Chondrocyte (in vitro differentiated cells): ENCODE measurements around the gene TAF11L9. TPM values are rescaled to one million over a fixed set of nuclear protein-coding genes. Genes with fewer than 3 reads are reported as not detected.
"Not testable (repeated sequence)": the region's sequence is repeated elsewhere in the genome, so short reads cannot be mapped to it uniquely, and the experiment has no call there.

Source experiments
- DNase-seq: peaks from one replicate; pipeline ENCODE4 v3.0.0; 2021; ENCODE audit warnings: mixed read lengths, low spot score
- H3K27ac Mint-ChIP-seq: one replicate; pipeline ENCODE4 v1.8.0; 2021; ENCODE audit warnings: mild to moderate bottlenecking, moderate library complexity, mixed read lengths; ENCODE audit not compliant: unreplicated experiment
- H3K27me3 Mint-ChIP-seq: 2 replicates; pipeline ENCODE4 v1.8.0; 2021; ENCODE audit warnings: low read depth, mixed read lengths
- H3K36me3 Mint-ChIP-seq: 2 replicates; pipeline ENCODE4 v1.8.0; 2021; ENCODE audit warnings: low read depth, mixed read lengths
- H3K4me1 Mint-ChIP-seq: 2 replicates; pipeline ENCODE4 v1.8.0; 2021; ENCODE audit warnings: low read depth, mild to moderate bottlenecking, mixed read lengths
- H3K4me3 Mint-ChIP-seq: one replicate; pipeline ENCODE4 v1.8.0; 2021; ENCODE audit warnings: mild to moderate bottlenecking, moderate library complexity, mixed read lengths; ENCODE audit not compliant: unreplicated experiment
- H3K9me3 Mint-ChIP-seq: 2 replicates; pipeline ENCODE4 v1.8.0; 2021; ENCODE audit warnings: low read depth, mixed read lengths
- total RNA-seq: library from RNA; stranded (reverse); gene quantifications from 3 replicates; pipeline ENCODE4 v1.2.1, GENCODE V29; 2021
- TF ChIP-seq, protein P1 (sequence below): fragments of 200-600 bp; sonication (generic); IDR thresholded peaks from 2 replicates; pipeline ENCODE4 v1.5.0; 2021; ENCODE audit warnings: antibody characterized with exemption, mild to moderate bottlenecking, moderate library complexity

TAF11L9 gene
- total RNA-seq, 1 donor from 2014 or later = not detected

DNA sequence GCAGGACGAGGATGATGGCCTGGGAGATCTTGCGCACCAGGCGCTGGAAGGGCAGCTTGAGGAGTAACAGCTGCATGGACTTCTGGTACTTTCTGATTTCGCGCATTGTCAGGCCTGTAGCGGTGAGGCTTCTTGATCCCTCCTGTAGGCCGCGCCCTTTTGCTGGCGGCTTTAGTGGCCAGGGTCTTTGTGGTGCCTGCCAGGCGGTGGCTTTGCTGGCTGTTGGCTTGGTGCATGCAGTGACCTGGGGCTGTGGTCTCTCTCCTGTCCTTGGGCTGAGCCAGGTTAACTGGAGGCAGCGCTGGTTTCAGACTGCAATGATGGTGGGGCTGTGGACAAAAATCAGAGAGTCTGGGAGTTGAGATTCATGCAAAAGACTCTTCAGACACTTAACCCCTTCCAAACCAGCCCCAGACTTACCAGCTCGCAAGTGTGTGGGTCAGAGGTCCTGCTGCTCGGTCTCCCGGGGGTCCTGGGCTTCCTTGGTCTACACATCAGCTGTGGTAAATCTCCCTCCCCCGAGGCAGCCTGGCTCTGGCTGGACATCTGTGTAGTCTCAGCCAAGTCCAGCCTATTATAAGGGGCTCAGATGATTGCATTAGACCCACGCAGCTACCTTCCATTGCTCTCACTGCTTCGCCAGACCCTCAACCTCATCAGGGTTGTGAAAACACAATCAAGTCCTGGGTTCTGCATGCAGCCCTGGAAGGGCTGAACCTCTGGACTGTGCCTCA, 20.8 kb upstream of the TAF11L9 start:
- no peak overlapping the region for H3K27ac Mint-ChIP-seq
- no peaks in the 10 kb centered on the region for H3K4me1 Mint-ChIP-seq
- no peaks in the 10 kb centered on the region for H3K9me3 Mint-ChIP-seq
- H3K36me3 Mint-ChIP-seq = no peaks in the 10 kb centered on the region
- no peak for DNase-seq
- no peaks in the 10 kb centered on the region for H3K27me3 Mint-ChIP-seq
- TF ChIP-seq, protein P1, sequence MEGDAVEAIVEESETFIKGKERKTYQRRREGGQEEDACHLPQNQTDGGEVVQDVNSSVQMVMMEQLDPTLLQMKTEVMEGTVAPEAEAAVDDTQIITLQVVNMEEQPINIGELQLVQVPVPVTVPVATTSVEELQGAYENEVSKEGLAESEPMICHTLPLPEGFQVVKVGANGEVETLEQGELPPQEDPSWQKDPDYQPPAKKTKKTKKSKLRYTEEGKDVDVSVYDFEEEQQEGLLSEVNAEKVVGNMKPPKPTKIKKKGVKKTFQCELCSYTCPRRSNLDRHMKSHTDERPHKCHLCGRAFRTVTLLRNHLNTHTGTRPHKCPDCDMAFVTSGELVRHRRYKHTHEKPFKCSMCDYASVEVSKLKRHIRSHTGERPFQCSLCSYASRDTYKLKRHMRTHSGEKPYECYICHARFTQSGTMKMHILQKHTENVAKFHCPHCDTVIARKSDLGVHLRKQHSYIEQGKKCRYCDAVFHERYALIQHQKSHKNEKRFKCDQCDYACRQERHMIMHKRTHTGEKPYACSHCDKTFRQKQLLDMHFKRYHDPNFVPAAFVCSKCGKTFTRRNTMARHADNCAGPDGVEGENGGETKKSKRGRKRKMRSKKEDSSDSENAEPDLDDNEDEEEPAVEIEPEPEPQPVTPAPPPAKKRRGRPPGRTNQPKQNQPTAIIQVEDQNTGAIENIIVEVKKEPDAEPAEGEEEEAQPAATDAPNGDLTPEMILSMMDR = no peak
- no peak overlapping the region for H3K4me3 Mint-ChIP-seq

DNA sequence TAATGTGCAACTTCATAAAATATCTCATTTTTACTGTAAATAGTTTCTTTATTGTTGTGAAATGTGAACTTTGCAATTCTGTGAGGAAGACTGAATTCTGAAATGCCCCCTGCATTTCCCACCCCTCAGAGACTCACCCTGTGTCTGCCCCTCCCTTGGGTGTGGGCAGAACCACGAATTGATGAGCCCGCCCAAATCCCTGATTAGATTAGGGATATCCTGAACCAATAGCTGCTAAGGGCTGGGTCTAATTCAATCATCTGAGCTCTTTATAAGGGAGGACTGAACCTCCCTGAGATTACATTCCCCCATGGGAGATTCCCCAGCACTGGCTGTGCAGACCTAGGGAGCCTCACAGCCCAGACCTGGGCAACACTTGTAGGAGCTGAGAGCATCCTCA, 15.9 kb upstream of the TAF11L9 start, which contains the start of gene TAF11L12:
Gene TAF11L12 (plus strand): TSS at position 301 of the 400 bp plus-strand sequence.
- H3K9me3 Mint-ChIP-seq, H3K4me1 Mint-ChIP-seq, H3K4me3 Mint-ChIP-seq, H3K36me3 Mint-ChIP-seq, DNase-seq, H3K27me3 Mint-ChIP-seq: not testable (repeated sequence)
- peak within 1 kb of the TSS; percentile 20 for H3K27ac Mint-ChIP-seq

DNA sequence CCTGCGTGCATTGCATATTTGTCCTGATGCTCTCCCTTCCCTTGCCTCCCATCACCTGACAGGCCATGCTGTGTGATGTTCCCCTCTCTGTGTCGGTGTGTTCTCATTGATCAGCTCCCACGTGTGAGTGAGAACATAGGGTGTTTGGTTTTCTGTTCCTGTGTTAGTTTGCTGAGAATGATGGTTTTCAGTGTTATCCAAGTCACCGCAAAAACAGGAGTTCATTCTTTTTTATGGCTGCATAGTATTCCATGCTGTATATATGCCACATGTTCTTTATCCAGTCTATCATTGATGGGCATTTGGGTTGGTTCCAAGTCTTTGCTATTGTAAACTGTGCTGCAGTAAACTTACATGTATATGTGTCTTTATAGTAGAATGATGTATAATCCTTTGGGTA, 13.3 kb upstream of the TAF11L9 start:
- not testable (repeated sequence) for H3K27me3 Mint-ChIP-seq, H3K27ac Mint-ChIP-seq, H3K4me1 Mint-ChIP-seq, H3K4me3 Mint-ChIP-seq, H3K36me3 Mint-ChIP-seq, DNase-seq, H3K9me3 Mint-ChIP-seq

DNA sequence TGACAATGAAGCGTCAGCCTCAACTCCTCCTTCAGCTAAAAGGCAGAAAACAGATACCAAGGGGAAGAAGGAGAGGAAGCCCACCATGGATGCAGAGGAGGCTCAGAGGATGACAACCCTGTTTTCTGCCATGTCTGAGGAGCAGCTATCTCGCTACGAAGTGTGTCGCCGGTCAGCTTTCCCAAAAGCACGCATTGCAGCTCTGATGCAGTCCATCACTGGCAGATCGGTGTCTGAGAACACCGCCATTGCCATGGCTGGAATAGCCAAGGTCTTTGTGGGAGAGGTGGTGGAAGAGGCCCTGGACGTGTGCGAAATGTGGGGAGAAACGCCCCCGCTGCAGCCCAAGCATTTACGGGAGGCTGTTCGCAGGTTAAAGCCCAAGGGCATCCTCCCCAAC, 10.8 kb upstream of the TAF11L9 start:
- no peak for DNase-seq
- H3K27ac Mint-ChIP-seq = no peak overlapping the region
- H3K4me3 Mint-ChIP-seq = no peak overlapping the region
- peaks cover 2% of the 10 kb centered on the region for H3K9me3 Mint-ChIP-seq
- H3K36me3 Mint-ChIP-seq = no peaks in the 10 kb centered on the region
- H3K27me3 Mint-ChIP-seq = no peaks in the 10 kb centered on the region
- peaks cover 5% of the 10 kb centered on the region for H3K4me1 Mint-ChIP-seq
- TF ChIP-seq, protein P1 = no peak

DNA sequence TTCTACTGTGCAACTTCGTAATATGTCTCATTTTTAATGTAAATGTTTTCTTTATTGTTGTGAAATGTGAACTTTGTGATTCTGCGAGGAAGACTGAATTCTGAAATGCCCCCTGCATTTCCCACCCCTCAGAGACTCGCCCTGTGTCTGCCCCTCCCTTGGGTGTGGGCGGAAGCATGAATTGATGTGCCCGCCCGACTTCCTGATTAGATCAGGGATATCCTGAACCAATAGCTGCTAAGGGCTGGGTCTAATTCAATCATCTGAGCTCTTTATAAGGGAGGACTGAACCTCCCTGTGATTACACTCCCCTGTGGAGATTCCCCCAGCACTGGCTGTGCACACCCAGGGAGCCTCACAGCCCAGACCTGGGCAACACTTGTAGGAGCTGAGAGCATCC, 9.7 kb upstream of the TAF11L9 start, which contains the start of gene TAF11L11:
Gene TAF11L11 (plus strand): TSS at position 304 of the 400 bp plus-strand sequence.
- not testable (repeated sequence) for H3K4me1 Mint-ChIP-seq, H3K9me3 Mint-ChIP-seq, H3K27ac Mint-ChIP-seq, H3K36me3 Mint-ChIP-seq, DNase-seq, H3K27me3 Mint-ChIP-seq, H3K4me3 Mint-ChIP-seq

DNA sequence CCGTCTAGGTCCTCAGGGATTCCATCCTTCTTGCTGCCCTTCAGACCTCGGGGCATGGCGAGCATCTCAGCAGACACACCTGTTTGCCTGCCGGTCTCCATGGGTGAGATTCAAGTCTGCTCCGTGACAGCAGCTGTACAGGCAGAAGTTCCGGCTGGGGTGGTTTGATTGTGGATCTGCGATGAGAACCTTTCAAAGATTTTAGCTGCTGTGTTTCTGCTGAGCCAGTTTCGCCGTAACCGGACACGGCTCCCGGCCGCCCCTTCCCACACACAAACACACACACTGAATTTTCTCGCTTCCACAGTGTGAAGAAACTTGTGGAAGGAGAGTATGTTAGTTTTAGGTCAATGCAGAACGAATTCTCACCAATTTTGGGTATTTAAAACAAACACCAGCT, 3.5 kb upstream of the TAF11L9 start, which contains the start of gene TAF11L10:
Gene TAF11L10 (minus strand): TSS at position 101 of the 400 bp plus-strand sequence.
- not testable (repeated sequence) for H3K9me3 Mint-ChIP-seq, DNase-seq, H3K4me3 Mint-ChIP-seq, H3K27me3 Mint-ChIP-seq, H3K4me1 Mint-ChIP-seq, H3K36me3 Mint-ChIP-seq, H3K27ac Mint-ChIP-seq

DNA sequence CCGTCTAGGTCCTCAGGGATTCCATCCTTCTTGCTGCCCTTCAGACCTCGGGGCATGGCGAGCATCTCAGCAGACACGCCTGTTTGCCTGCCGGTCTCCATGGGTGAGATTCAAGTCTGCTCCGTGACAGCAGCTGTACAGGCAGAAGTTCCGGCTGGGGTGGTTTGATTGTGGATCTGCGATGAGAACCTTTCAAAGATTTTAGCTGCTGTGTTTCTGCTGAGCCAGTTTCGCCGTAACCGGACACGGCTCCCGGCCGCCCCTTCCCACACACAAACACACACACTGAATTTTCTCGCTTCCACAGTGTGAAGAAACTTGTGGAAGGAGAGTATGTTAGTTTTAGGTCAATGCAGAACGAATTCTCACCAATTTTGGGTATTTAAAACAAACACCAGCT, 3.3 kb downstream of the TAF11L9 start, which contains the start of gene TAF11L8:
Gene TAF11L8 (minus strand): TSS at position 101 of the 400 bp plus-strand sequence.
- H3K4me3 Mint-ChIP-seq, H3K36me3 Mint-ChIP-seq, H3K27ac Mint-ChIP-seq, H3K27me3 Mint-ChIP-seq, H3K9me3 Mint-ChIP-seq, H3K4me1 Mint-ChIP-seq, DNase-seq: not testable (repeated sequence)

DNA sequence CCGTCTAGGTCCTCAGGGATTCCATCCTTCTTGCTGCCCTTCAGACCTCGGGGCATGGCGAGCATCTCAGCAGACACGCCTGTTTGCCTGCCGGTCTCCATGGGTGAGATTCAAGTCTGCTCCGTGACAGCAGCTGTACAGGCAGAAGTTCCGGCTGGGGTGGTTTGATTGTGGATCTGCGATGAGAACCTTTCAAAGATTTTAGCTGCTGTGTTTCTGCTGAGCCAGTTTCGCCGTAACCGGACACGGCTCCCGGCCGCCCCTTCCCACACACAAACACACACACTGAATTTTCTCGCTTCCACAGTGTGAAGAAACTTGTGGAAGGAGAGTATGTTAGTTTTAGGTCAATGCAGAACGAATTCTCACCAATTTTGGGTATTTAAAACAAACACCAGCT, 8.5 kb downstream of the TAF11L9 start, which contains the start of gene TAF11L7:
Gene TAF11L7 (minus strand): TSS at position 101 of the 400 bp plus-strand sequence.
- H3K27ac Mint-ChIP-seq, H3K4me3 Mint-ChIP-seq, DNase-seq, H3K4me1 Mint-ChIP-seq, H3K9me3 Mint-ChIP-seq, H3K36me3 Mint-ChIP-seq, H3K27me3 Mint-ChIP-seq: not testable (repeated sequence)

Other genes with a start within 250 kb of the TAF11L9 start
- gene TAF11L2, start 96.2 kb downstream of the TAF11L9 start, total RNA-seq = not detected in 3 replicates
- not detected in 3 replicates for gene TAF11L3, start 76.0 kb downstream of the TAF11L9 start, total RNA-seq
- gene TAF11L4, start 72.6 kb downstream of the TAF11L9 start, total RNA-seq = not detected in 3 replicates
- gene TAF11L5, start 69.2 kb downstream of the TAF11L9 start, total RNA-seq = not detected in 3 replicates
- gene TAF11L6, start 65.7 kb downstream of the TAF11L9 start, total RNA-seq = not detected in 3 replicates
- gene TAF11L7, start 8.6 kb downstream of the TAF11L9 start, total RNA-seq = not detected in 3 replicates
- gene TAF11L8, start 3.4 kb downstream of the TAF11L9 start, total RNA-seq = not detected in 3 replicates
- gene TAF11L10, start 3.4 kb upstream of the TAF11L9 start, total RNA-seq = not detected in 3 replicates
- gene TAF11L11, start 9.8 kb upstream of the TAF11L9 start, total RNA-seq = not detected in 3 replicates
- gene TAF11L12, start 16.0 kb upstream of the TAF11L9 start, total RNA-seq = not detected in 3 replicates
- gene TAF11L13, start 37.7 kb upstream of the TAF11L9 start, total RNA-seq = not detected in 3 replicates
- gene TAF11L14, start 40.1 kb upstream of the TAF11L9 start, total RNA-seq = not detected in 3 replicates